NCI-H446 (cell line): ENCODE data around the gene NRG3.

ENCODE experiments used
- DNase-seq, 2 experiments: peaks; one replicate each; lab custom pipeline; 2025; lab: John Stamatoyannopoulos, UW

Gene NRG3

GRCh38 chr10:82221056-82221455 lies 346.1 kb downstream of the NRG3 start:
- no peak for DNase-seq

DNA sequence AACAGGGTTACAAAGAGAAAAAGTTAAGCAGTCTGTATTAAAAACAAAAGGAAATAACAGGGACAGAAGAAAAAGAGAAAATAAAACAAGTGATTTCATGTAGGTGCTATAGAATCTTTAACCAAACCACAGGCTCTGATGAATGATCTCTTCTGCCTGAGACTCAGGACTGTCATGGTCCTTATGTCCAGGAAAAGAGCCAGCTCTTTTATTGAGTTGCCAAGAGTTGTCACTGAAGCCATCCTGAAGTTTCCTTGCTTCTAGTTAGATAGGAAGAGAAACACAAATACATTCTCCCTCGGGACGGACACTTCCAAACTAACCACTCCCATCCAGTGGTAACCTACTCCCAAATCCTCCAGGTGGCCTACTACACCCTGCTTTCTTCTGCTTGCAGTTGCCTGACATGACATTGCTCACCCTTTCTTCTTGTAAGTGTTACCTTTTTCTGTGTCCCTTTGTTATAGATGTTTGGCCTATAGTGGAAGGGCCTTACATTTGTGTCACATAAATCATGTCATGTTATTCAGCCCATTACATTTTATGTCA lies 346.7 kb downstream of the NRG3 start:
- DNase-seq: peak in 1 of 2 experiments; percentile 46

GRCh38 chr10:82228701-82229100 lies 353.7 kb downstream of the NRG3 start:
- no peak for DNase-seq

DNA sequence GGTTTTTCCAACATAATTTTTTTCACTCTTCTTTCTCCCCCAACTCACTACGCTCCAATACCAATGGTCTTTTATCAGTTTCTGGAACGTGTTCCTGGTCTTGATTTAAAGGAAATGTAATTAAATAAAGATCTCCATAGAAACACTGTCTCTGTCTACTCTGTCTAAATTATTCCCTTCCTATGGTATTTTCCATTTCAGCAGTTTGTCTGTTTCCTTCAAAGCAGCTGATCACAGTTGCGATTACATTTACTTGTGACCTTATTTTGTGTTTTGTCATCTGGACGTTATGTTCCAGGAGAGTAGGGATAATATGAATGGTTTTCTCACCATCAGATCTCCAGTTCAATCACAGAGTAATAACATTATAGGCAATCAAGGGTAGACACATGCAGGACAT lies 359.2 kb downstream of the NRG3 start:
- no peak for DNase-seq

- no peak for DNase-seq
These were observed 361.2 kb downstream of the NRG3 start for GRCh38 chr10:82236084-82236731.

- DNase-seq: no peak
These were observed 363.3 kb downstream of the NRG3 start for GRCh38 chr10:82238291-82238690.

DNA sequence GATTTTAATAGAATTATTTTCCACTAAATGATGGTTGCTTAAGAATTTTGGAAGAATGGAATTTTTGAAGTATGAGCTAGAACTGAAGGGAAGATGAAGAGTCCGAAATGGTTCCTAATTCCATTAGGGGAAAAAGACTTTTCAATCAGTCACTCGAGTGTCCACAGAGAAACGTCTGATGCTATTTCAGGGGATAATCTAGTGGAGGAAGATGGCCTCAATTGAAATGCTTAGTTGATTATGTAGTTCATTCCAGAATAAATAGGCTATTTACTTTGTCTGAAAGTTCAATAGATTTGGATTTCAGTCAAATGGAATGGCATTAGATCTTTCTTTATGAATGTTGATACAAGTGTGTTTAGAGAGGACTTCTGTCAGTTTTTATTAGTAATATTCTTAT lies 365.4 kb downstream of the NRG3 start:
- DNase-seq: no peak

- DNase-seq: no peak
These were observed 367.8 kb downstream of the NRG3 start for GRCh38 chr10:82242778-82243177.

DNA sequence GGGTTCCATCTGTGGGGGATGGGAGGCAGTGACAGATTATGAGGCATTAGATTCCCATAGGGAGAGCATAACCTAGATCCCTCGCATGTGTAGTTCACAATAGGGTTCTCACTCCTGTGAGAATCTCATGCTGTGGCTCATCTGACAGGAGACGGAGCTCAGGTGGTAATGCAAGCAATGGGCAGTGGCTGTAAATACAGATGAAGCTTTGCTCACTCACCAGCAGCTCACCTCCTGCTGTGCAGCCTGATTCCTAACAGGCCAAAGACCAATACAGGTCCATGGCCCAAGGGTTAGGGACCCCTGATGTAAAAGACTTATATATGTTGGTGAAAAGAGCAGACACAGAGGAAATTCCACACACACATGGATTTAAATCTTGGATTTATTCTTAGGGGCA lies 370.2 kb downstream of the NRG3 start:
- DNase-seq: no peak

DNA sequence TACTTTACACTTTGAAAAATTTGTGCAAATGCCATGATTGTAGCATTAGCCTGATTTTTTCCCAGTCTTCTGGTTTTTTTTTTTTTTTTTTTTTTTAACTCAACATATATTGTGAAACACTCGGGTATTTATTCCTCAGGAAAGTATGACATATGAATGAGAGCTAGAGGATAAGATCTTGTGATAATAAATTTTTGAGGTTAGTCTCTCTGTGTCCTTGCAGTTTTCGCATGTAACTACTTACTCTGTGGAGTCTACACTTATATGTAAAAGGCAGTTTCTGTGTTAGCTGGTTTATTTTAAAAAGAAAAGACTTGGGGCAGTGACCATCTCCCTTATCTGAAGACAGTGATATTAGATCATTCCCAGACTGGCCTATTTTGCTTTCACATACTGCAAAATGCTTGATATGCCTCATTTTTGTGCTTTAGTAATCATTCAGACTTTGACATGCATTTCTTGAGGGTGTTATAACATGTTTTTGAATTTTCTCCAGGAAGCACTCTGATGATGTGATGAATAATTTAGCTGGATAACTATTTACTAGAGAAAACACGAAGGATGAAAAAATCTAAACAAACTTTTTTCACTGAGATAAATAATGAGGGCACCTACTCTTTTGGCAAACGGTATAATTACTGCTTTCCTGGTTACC lies 371.0 kb downstream of the NRG3 start:
- no peak for DNase-seq

DNA sequence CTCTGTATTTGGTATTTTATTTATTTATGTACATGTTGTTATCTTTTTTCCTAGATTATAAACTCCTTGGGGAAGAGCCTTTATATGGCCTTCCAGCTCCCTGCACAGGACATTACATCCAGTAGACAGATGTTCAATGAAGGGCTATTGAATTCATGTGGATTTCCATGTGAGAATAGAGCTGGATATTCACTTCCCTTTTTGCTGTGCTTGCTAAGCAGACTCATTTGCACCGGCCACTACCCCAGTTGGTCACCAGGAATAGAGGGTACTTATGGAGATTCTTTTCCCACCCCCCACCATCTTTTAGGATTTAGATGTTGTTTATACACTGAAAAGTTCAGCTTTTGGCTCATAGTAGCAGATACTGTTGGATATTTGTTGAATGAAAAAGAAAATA lies 374.1 kb downstream of the NRG3 start:
- DNase-seq: no peak

- no peak for DNase-seq
These were observed 376.4 kb downstream of the NRG3 start for GRCh38 chr10:82251222-82251906.

- DNase-seq: no peak
These were observed 377.1 kb downstream of the NRG3 start for GRCh38 chr10:82252081-82252480.

DNA sequence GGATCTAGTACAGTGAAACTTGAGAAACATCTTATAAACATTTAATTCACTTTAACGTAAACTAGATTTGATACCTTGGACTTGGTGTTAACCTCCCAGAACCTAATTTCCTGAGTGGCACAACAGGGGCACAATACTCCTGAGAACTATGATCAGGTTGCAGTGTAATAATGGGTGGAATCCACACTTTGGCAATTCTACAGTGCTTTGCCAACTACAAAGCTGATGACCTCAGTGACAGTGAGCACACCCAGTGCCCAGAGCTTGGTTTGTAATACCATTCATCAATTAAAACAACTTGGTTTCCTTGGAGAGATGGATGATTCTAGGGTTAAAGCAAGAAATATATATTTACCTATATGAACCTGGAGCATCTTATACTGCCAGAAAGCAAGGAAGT lies 379.2 kb downstream of the NRG3 start:
- no peak for DNase-seq

DNA sequence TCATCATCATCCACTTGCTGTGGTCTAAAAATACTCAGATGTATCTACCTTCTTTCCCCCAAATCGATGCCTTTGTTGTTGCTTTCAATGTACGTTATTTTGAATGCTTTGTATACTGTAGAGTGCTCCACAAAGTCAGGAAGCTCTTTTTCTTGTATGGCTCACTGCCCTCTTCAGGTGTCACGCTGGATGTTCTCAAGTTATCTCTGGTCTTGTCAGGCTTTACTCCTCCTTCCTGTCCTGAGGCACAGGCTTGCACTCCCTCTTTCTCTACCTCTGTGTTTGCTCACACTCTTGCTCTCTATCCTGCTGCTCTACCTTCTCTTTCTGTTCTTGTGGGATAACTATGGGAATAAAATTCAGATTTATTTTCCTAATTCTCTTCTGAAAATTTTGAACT lies 381.3 kb downstream of the NRG3 start:
- no peak for DNase-seq

DNA sequence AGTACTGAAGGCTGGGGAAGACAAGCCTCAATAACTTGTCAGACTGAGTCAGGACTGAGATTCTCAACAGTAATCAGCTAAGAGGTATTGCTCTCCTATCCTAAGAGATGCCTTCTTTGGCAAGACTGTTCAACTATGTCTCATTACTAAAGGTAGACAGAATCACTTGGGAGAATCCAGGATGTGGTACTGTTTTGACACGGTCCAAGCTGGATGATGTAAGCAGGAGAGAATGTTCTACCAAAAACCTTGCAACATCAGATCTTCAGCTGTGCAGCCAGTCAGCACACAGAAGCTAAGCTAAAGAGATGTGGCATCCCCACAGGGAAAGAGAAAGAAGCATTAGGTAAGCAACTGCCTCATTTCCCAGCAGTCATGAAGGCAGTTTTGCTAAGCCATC lies 391.4 kb downstream of the NRG3 start:
- DNase-seq: no peak

DNA sequence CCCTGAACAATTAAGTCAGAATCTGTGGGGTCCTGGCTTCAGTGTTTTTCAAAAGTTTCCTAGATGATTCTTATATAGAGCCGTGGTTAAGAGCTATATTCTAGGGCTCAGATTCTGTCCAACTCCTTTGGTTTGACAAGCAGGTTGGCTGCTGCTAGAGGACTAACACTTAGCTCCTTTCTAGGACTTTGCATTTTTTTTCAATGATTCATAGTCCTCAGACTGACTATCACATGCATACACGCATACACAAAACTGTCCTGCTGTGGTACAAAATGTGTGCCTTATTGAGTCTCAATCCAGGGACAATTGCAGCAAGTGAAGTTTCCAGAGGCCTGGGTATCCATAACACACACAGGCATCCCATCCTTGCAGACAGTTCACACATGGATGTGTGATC lies 392.0 kb downstream of the NRG3 start:
- DNase-seq: no peak

DNA sequence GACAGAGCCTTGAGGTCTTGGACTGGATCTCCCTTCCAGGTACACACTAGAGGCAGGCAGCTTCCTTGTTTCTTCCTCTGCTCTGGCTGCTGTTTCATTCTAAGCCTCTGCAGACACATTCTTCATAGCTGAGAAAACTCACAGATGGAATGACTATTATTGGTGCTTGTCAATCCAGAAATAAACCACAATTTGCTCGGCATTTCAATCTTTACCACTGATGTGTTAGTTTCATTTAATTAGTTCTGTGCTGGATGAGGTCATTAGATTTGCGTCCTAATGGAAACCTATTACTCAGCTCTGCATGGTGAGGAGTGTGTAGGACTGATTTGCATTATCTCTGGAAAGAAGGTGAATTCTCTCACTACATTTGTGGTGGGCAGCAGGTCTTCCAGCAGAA lies 392.5 kb downstream of the NRG3 start:
- no peak for DNase-seq

DNA sequence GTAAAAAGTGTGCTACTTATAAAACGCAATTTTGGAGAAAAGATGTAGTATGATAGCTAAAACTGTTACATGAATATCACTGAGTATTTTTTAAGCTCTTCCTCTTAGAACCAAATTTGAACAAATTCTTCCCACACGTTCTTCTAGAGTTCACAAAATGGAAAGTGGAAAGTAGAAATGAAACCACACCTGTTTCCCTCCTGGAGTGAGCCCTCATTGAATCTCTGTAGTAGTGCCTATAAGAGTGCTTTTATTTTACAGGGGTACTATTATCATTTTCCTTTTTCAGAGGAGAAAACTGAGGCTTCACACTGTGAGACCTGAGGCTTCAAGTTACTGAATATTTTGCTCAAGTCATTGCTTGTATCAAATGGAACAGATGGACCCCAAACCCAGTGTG lies 393.0 kb downstream of the NRG3 start:
- DNase-seq: no peak

- DNase-seq: no peak
These were observed 402.6 kb downstream of the NRG3 start for GRCh38 chr10:82277591-82277990.

DNA sequence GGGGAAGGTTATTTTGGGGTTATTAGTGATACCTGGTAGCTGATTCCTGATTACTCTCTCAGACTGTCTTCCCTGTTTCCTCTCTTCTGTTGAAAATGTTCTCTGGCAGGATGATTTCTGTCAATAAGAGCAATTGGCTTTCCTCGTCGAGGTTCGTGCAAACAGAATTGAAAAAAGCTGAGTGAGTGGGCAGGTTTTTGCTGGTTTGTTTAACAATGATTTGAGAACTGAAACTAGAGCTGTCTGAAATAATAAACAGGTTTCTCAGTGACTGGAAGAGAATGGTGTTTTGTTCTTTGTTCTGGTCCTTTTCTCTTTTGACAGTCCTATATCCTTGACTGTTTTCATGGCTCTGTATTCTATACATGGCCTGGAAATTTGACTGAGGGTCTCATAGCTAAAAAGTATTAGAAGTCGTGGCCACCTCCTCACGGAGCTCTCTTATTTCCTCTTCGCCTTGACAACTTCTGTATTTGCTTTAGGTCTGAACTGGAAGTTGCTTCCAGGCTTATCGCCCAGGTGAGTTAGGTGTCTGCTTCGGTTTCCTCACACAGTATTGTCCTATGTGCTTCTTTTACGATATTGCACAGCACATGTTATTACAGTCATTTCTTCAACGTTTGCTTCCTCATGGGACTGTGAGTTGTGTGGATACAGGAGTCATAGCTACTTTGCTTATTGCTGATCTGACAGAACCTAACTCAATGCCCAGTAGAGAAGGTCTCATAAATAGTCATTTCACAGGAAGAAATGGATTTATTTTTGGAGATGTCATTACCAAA lies 403.6 kb downstream of the NRG3 start:
- DNase-seq: no peak

DNA sequence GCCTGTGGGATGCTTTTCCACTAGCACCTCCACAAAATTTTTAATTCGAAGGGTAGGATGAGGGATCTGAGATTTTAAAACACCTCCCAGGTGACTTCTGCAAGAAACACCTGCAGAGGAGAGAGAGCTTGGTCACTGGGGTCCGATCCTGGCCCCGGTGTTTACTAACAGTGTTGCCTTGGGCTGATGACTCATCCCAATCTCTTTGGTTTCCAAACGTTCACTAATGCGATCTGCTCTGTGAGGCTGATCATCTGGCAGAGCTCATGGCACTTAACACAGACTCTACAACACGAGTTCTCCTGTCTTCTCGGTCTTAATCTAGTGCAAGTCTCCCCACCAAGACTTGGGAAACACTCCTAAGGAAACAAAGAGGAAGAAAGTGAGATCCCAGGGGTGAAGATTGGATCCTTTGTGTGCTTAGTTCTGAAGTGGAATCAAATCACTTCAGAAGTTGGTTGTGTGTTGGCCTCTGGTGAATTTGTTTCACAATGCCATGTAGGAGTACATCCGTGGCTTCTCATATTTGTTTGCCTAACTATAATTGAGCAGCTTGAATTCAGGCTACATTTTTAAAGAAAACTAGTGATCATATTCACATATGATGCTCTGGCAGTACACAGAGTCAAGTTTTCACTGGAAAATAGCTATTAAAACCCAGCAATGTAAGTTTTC lies 407.9 kb downstream of the NRG3 start:
- DNase-seq: peak in 1 of 2 experiments; percentile 34
